ENCODE measurements around the gene EHF. TPM values are rescaled to one million over a fixed set of nuclear protein-coding genes. Genes with fewer than 3 reads are reported as not detected.

EHF gene
- total RNA-seq, 4 donors from 2014 or later = 0.33 to 0.94 (median 0.44) TPM; not detected in 1

- TF ChIP-seq CTCF (IDR thresholded peaks at IDR 0.05; ENCODE audit: low read depth) = no peak
These were observed 25.5 kb upstream of the EHF start for GRCh38 chr11:34595391-34595790.

- TF ChIP-seq CTCF (IDR thresholded peaks at IDR 0.05; ENCODE audit: low read depth) = no peak
These were observed 24.8 kb upstream of the EHF start for GRCh38 chr11:34595960-34596644.

- no peak for TF ChIP-seq CTCF (IDR thresholded peaks at IDR 0.05; ENCODE audit: low read depth)
These were observed 21.4 kb upstream of the EHF start for GRCh38 chr11:34599406-34599945.

GRCh38 chr11:34600339-34601084, 20.4 kb upstream of the EHF start:
- no peak for TF ChIP-seq CTCF (IDR thresholded peaks at IDR 0.05; ENCODE audit: low read depth)

GRCh38 chr11:34601085-34601444, 19.8 kb upstream of the EHF start:
- TF ChIP-seq CTCF (IDR thresholded peaks at IDR 0.05; ENCODE audit: low read depth) = no peak

GRCh38 chr11:34601609-34602008, 19.3 kb upstream of the EHF start:
- TF ChIP-seq CTCF (IDR thresholded peaks at IDR 0.05; ENCODE audit: low read depth) = no peak

GRCh38 chr11:34602245-34602644, 18.6 kb upstream of the EHF start:
- TF ChIP-seq CTCF (IDR thresholded peaks at IDR 0.05; ENCODE audit: low read depth) = no peak

All from subcutaneous adipose tissue (tissue), 4 donors.